ENCODE data around the gene ADAM12. TPM values are rescaled to one million over a fixed set of nuclear protein-coding genes. Genes with fewer than 3 reads are reported as not detected.

The ADAM12 gene
- total and polyA plus RNA-seq, 2 of the 13 experiments (the other 11 are each of a cell fraction or from before 2014, with no cell fraction given), result not detected

DNA sequence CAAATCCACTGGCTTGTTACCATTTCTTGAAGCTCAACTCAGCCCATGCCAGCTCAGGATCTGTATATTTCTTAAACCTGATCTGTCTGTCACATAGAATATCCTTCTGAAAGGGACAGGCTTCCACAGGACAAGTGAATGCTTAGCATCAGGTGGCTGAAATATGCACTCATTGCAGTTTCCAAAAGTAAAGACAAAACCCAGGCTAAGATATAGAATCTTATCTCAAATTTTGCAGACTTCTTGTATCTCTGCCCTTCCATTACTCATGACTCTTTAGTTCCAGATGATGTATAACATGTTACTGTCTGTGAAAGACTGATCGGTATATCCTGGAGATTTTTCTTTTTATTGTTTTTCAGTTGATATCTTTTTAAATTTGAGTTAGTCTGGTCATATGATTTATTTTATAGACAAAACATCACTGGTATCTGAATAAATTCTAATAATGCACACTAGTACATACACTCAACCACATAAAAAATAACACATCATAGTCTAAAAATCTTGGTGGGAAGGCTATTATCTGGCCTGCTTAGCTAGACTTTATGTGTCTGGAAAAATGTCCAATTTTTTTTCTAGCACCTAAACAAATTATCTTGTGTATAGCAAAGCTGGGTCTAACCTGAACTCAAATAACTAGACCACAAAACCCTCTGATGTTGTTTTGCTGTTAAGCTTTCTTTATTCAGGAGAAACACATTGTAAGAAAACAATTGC is 182.6 kb downstream of the ADAM12 start:
- H3K27ac ChIP-seq (ENCODE audit: extremely low read length, insufficient read depth, low read length), result no peak overlapping the region
- TF ChIP-seq BHLHE40 (IDR thresholded peaks at IDR 0.05; ENCODE audit: low read length), result no peak
- TF ChIP-seq, protein P1, sequence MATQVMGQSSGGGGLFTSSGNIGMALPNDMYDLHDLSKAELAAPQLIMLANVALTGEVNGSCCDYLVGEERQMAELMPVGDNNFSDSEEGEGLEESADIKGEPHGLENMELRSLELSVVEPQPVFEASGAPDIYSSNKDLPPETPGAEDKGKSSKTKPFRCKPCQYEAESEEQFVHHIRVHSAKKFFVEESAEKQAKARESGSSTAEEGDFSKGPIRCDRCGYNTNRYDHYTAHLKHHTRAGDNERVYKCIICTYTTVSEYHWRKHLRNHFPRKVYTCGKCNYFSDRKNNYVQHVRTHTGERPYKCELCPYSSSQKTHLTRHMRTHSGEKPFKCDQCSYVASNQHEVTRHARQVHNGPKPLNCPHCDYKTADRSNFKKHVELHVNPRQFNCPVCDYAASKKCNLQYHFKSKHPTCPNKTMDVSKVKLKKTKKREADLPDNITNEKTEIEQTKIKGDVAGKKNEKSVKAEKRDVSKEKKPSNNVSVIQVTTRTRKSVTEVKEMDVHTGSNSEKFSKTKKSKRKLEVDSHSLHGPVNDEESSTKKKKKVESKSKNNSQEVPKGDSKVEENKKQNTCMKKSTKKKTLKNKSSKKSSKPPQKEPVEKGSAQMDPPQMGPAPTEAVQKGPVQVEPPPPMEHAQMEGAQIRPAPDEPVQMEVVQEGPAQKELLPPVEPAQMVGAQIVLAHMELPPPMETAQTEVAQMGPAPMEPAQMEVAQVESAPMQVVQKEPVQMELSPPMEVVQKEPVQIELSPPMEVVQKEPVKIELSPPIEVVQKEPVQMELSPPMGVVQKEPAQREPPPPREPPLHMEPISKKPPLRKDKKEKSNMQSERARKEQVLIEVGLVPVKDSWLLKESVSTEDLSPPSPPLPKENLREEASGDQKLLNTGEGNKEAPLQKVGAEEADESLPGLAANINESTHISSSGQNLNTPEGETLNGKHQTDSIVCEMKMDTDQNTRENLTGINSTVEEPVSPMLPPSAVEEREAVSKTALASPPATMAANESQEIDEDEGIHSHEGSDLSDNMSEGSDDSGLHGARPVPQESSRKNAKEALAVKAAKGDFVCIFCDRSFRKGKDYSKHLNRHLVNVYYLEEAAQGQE (IDR thresholded peaks at IDR 0.05; ENCODE audit: borderline replicate concordance in 1 of 2, low read depth in 1 of 2, low read length in 2 of 2), result no peak
- TF ChIP-seq PAX8 (CRISPR knock-in tag; IDR thresholded peaks at IDR 0.05; ENCODE audit: borderline replicate concordance), result no peak
- POLR2A ChIA-PET, result no interaction called here
- no peak overlapping the region for H2AFZ ChIP-seq (ENCODE audit: low read length)
- no peaks in the 10 kb centered on the region for H3K36me3 ChIP-seq (replicated peaks in 1 of 2; ENCODE audit: control insufficient read depth in 1 of 2, insufficient read depth in 2 of 2, low read length in 2 of 2)
- ATAC-seq (no peak), FAIRE-seq (no peak), DNase-seq (ENCODE audit: low spot score) (no peak)
- H3K27me3 ChIP-seq (ENCODE audit: control insufficient read depth in 1 of 2, insufficient read depth in 2 of 2, low read length in 2 of 2), result peaks cover 0 to 9% of the 10 kb centered on the region in 2 experiments; a peak in 2 of 5 replicates
- BruUV-seq (replicated peaks), result no TSS peak
- H3K4me3 ChIP-seq (replicated peaks in 1 of 3; ENCODE audit: insufficient read depth in 1 of 3, low read depth in 2 of 3, low read length in 3 of 3), result no peak overlapping the region
- no peaks in the 10 kb centered on the region for H3K4me1 ChIP-seq (ENCODE audit: insufficient read depth, low read length)
- CTCF ChIA-PET (ENCODE audit: low intra/inter-chr PET ratio, low total read pairs), result no interaction called here
- WGBS (ENCODE audit: low lambda C conversion rate), result 47% methylated on average over 1 of the region's 1 CpG
- H3K79me2 ChIP-seq (ENCODE audit: insufficient read depth, low read length), result no peaks in the 10 kb centered on the region
- in situ Hi-C loops (cut with HindIII; ENCODE audit: extremely low pct_ligation_motif_present, low pct_unique_long_range_greater_than_20kb) (no loop called here), intact Hi-C loops (cut with micrococcal nuclease; ENCODE audit: unreplicated experiment) (no loop called here)
- H3K4me2 ChIP-seq (ENCODE audit: low read depth, low read length), result no peak overlapping the region
- H3K9ac ChIP-seq (ENCODE audit: insufficient read depth, low read depth, low read length), result no peak overlapping the region
- H4K20me1 ChIP-seq (ENCODE audit: insufficient read depth, low read length), result no peaks in the 10 kb centered on the region
- H3K9me3 ChIP-seq (ENCODE audit: low read length), result no peaks in the 10 kb centered on the region

DNA sequence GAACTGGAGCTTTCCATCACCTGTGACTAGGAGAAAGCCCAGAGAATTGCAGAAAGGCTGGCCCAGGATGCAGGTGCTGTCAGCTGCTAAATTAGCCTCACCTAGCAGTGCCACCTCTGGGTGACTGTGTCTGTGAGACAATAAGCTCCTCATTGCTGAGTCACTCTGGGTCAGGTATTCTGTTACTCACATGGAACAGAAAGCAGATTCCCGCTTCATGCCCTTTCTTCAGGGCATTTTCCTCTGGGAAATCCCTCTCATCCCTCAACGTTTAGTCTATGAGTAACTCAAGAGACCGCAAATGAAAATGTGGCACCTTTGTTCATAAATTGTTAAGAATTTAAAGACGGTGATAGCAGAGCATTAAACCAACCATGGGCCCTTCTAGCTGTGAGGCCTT is 184.0 kb downstream of the ADAM12 start:
- Histone ChIP-seq H3K79me2 (ENCODE audit: insufficient read depth, low read length) (no peaks in the 10 kb centered on the region), H2AFZ (ENCODE audit: low read length) (no peak overlapping the region), H3K4me1 (ENCODE audit: insufficient read depth, low read length) (no peaks in the 10 kb centered on the region), H3K36me3 (replicated peaks in 1 of 2; ENCODE audit: control insufficient read depth in 1 of 2, insufficient read depth in 2 of 2, low read length in 2 of 2) (no peaks in the 10 kb centered on the region), H3K4me2 (ENCODE audit: low read depth, low read length) (no peak overlapping the region), H3K9me3 (ENCODE audit: low read length) (no peaks in the 10 kb centered on the region), H4K20me1 (ENCODE audit: insufficient read depth, low read length) (no peaks in the 10 kb centered on the region), H3K4me3 (replicated peaks in 1 of 3; ENCODE audit: insufficient read depth in 1 of 3, low read depth in 2 of 3, low read length in 3 of 3) (no peak overlapping the region), H3K27ac (ENCODE audit: extremely low read length, insufficient read depth, low read length) (no peak overlapping the region), H3K27me3 (ENCODE audit: control insufficient read depth in 1 of 2, insufficient read depth in 2 of 2, low read length in 2 of 2) (peaks cover 0 to 9% of the 10 kb centered on the region in 2 experiments; a peak in 3 of 5 replicates), H3K9ac (ENCODE audit: insufficient read depth, low read depth, low read length) (no peak overlapping the region)
- in situ Hi-C loops (cut with HindIII; ENCODE audit: extremely low pct_ligation_motif_present, low pct_unique_long_range_greater_than_20kb) (no loop called here), intact Hi-C loops (cut with micrococcal nuclease; ENCODE audit: unreplicated experiment) (no loop called here)
- POLR2A ChIA-PET, result no interaction called here
- no TSS peak for BruUV-seq (replicated peaks)
- CTCF ChIA-PET (ENCODE audit: low intra/inter-chr PET ratio, low total read pairs), result no interaction called here
- DNase-seq (ENCODE audit: low spot score), result no peak
- 45% methylated on average over 4 of the region's 4 CpGs for WGBS (ENCODE audit: low lambda C conversion rate)
- no peak for ATAC-seq
- no peak for FAIRE-seq
- no peak for TF ChIP-seq HOXA7 (CRISPR knock-in tag; IDR thresholded peaks at IDR 0.05)
- TF ChIP-seq, protein P2, sequence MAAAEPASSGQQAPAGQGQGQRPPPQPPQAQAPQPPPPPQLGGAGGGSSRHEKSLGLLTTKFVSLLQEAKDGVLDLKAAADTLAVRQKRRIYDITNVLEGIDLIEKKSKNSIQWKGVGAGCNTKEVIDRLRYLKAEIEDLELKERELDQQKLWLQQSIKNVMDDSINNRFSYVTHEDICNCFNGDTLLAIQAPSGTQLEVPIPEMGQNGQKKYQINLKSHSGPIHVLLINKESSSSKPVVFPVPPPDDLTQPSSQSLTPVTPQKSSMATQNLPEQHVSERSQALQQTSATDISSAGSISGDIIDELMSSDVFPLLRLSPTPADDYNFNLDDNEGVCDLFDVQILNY (CRISPR knock-in tag; conservative IDR thresholded peaks at IDR 0.05), result no peak
- TF ChIP-seq, protein P3, sequence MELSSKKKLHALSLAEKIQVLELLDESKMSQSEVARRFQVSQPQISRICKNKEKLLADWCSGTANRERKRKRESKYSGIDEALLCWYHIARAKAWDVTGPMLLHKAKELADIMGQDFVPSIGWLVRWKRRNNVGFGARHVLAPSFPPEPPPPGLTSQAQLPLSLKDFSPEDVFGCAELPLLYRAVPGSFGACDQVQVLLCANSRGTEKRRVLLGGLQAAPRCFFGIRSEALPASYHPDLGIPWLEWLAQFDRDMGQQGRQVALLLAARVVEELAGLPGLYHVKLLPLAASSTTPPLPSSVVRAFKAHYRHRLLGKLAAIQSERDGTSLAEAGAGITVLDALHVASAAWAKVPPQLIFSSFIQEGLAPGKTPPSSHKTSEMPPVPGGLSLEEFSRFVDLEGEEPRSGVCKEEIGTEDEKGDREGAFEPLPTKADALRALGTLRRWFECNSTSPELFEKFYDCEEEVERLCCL (CRISPR knock-in tag; IDR thresholded peaks at IDR 0.05; ENCODE audit: borderline replicate concordance), result no peak
- TF ChIP-seq GATA4 (IDR thresholded peaks at IDR 0.05; ENCODE audit: borderline replicate concordance, low read depth), result no peak
- TF ChIP-seq ZNF619 (CRISPR knock-in tag; IDR thresholded peaks at IDR 0.05), result no peak
- no peak for TF ChIP-seq ZFP41 (CRISPR knock-in tag; IDR thresholded peaks at IDR 0.05; ENCODE audit: borderline replicate concordance)
- no peak for TF ChIP-seq HMG20A (CRISPR knock-in tag; IDR thresholded peaks at IDR 0.05; ENCODE audit: borderline replicate concordance)
